HFFc6 (cell line): ENCODE results near the gene RNF213. TPM values are rescaled to one million over a fixed set of nuclear protein-coding genes. Genes with fewer than 3 reads are reported as not detected.

Experiments used
- DNase-seq: peaks from one replicate; pipeline ENCODE4 v3.0.0-alpha.2; 2018
- H3K27ac Mint-ChIP-seq: 2 replicates; pipeline ENCODE4 v1.8.0; 2020; ENCODE audit warnings: mild to moderate bottlenecking, mixed read lengths
- H3K27me3 Mint-ChIP-seq: 2 replicates; pipeline ENCODE4 v1.8.0; 2021; ENCODE audit warnings: mild to moderate bottlenecking, moderate library complexity, mixed read lengths; ENCODE audit not compliant: insufficient read depth
- H3K36me3 Mint-ChIP-seq: 2 replicates; pipeline ENCODE4 v1.8.0; 2021; ENCODE audit warnings: low read depth, mixed read lengths
- H3K4me1 Mint-ChIP-seq: 2 replicates; pipeline ENCODE4 v1.8.0; 2020; ENCODE audit warnings: low read depth, mixed read lengths
- H3K4me3 Mint-ChIP-seq: 2 replicates; pipeline ENCODE4 v1.8.0; 2020; ENCODE audit warnings: mild to moderate bottlenecking, moderate library complexity, mixed read lengths
- H3K9me3 Mint-ChIP-seq: 2 replicates; pipeline ENCODE4 v1.8.0; 2020; ENCODE audit warnings: mild to moderate bottlenecking, mixed read lengths
- total RNA-seq, 6 experiments: library from RNA; stranded (reverse); fragmentation: NEBNext Ultra II Directional; extraction: Animal tissue kit (Norgen Biotek cat#: 25700); gene quantifications; 2 replicates in 1 of 6; 3 replicates in 5 of 6; pipeline ENCODE4 v1.2.3, GENCODE V29; 2021
- TF ChIP-seq, protein P1 (sequence below): fragments of 200-600 bp; sonication (generic); IDR thresholded peaks from 2 replicates; pipeline ENCODE4 v1.5.0; 2021; ENCODE audit warnings: antibody characterized with exemption, mild to moderate bottlenecking

The RNF213 gene
- total RNA-seq, 6 experiments from 2014 or later, result 42.0 to 51.6 (median 48.3) TPM

- H3K27ac Mint-ChIP-seq, result no peak overlapping the region
- H3K36me3 Mint-ChIP-seq, result peaks cover 39% of the 10 kb centered on the region
- H3K27me3 Mint-ChIP-seq, result peaks cover 5% of the 10 kb centered on the region
- TF ChIP-seq, protein P1, sequence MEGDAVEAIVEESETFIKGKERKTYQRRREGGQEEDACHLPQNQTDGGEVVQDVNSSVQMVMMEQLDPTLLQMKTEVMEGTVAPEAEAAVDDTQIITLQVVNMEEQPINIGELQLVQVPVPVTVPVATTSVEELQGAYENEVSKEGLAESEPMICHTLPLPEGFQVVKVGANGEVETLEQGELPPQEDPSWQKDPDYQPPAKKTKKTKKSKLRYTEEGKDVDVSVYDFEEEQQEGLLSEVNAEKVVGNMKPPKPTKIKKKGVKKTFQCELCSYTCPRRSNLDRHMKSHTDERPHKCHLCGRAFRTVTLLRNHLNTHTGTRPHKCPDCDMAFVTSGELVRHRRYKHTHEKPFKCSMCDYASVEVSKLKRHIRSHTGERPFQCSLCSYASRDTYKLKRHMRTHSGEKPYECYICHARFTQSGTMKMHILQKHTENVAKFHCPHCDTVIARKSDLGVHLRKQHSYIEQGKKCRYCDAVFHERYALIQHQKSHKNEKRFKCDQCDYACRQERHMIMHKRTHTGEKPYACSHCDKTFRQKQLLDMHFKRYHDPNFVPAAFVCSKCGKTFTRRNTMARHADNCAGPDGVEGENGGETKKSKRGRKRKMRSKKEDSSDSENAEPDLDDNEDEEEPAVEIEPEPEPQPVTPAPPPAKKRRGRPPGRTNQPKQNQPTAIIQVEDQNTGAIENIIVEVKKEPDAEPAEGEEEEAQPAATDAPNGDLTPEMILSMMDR, result no peak
- H3K9me3 Mint-ChIP-seq, result no peaks in the 10 kb centered on the region
- no peak overlapping the region for H3K4me3 Mint-ChIP-seq
- DNase-seq, result no peak
- H3K4me1 Mint-ChIP-seq, result no peaks in the 10 kb centered on the region
These were observed 121.8 kb downstream of the RNF213 start for GRCh38 chr17:80382446-80382845.

DNA sequence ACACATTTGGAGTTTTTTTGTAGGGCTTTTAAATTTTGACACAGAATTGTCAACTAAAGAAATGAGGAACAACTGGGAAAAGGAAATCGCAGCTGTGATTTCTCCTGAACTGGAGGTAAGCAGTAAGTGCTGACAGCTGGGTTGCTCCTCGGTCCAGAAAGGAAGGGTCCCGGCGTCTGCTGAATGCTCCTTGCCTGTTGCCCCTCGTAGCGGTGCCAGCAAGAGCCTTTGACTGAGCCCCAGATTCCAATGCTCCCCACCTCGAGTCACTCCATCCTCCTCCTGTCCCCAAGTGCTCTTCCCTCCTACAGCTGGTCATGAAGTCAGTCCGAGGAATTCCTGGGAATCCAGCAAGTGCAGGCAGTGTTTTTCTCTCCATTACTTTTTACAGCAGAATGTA, 122.3 kb downstream of the RNF213 start:
- H3K27ac Mint-ChIP-seq, result no peak overlapping the region
- no peak for DNase-seq
- H3K4me3 Mint-ChIP-seq, result no peak overlapping the region
- H3K36me3 Mint-ChIP-seq, result peaks cover 36% of the 10 kb centered on the region
- no peaks in the 10 kb centered on the region for H3K4me1 Mint-ChIP-seq
- peaks cover 5% of the 10 kb centered on the region for H3K27me3 Mint-ChIP-seq
- TF ChIP-seq, protein P1, result no peak
- no peaks in the 10 kb centered on the region for H3K9me3 Mint-ChIP-seq

DNA sequence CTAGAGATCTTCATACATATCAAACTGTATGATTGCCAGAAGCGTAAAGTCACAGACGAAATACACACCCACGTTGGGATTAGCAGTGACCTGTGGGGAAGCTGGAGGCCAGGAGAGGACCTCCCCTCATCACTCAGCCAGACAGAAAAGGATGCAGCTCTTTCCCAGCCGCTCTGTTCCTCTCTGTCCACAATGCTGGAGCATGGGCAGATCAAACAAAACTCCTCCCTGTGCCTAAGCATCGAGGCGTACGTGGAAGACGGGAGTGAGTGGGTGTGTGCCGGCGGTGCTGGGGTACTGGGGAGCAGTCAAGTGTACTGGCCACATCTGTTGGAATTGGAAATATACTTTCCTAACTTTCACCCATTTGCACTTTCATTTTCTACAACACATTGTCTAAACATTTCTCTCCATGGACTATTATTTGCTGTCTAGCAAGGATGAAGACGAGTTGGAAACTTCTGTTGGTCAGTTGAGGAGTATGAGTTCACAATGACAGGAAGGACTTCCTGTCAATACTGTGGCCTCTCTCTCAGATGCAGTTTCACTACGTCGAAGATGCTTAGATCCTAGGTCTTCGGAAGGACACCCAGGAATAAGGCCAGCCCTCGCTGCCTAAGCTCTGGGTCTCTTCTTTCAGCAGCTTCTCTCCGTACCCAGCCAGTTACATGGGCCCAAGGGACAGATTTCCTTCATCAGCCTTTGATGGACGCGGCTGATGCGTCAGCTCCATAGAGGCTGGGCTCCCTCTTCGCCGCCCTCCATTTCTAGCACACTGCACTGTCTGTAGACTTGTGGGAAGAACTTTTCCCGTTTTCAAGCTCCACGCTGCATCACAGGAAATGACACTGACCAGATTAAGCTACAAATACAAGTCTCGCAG, 123.7 kb downstream of the RNF213 start:
- Mint-ChIP-seq H3K27me3 (peaks cover 5% of the 10 kb centered on the region), H3K4me3 (no peak overlapping the region), H3K9me3 (no peaks in the 10 kb centered on the region), H3K4me1 (no peaks in the 10 kb centered on the region), H3K36me3 (peaks cover 35% of the 10 kb centered on the region), H3K27ac (no peak overlapping the region)
- TF ChIP-seq, protein P1, result no peak
- DNase-seq, result no peak

DNA sequence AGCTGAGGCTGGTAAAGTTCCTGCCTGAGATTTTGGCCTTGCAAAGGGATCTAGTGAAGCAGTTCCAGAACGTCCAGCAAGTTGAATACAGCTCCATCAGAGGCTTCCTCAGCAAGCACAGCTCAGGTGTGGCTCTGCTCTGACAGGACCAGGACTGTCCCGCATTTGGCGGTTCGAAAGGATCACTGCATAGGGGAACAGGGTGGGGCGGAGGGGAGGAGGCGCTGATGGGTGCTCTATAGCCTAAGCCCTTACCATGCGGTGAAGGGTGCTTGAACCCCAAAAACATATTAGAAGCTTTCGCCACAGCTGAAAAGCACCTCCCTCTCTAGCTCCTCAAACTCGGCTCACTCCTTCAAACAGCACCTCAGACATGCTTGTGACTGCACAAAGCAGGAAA, 124.4 kb downstream of the RNF213 start:
- DNase-seq, result no peak
- Mint-ChIP-seq H3K27ac (no peak overlapping the region), H3K36me3 (peaks cover 32% of the 10 kb centered on the region), H3K4me1 (no peaks in the 10 kb centered on the region), H3K27me3 (peaks cover 5% of the 10 kb centered on the region), H3K4me3 (no peak overlapping the region), H3K9me3 (no peaks in the 10 kb centered on the region)
- TF ChIP-seq, protein P1, result no peak

GRCh38 chr17:80386341-80386740, 125.7 kb downstream of the RNF213 start:
- H3K27me3 Mint-ChIP-seq, result peaks cover 4% of the 10 kb centered on the region
- H3K9me3 Mint-ChIP-seq, result no peaks in the 10 kb centered on the region
- no peak overlapping the region for H3K4me3 Mint-ChIP-seq
- DNase-seq, result no peak
- TF ChIP-seq, protein P1, result no peak
- no peaks in the 10 kb centered on the region for H3K4me1 Mint-ChIP-seq
- H3K27ac Mint-ChIP-seq, result no peak overlapping the region
- peaks cover 26% of the 10 kb centered on the region for H3K36me3 Mint-ChIP-seq
